HG02623 (cell line): ENCODE measurements around the gene AACS.

Source experiments
- ATAC-seq: cut with Tn5 transposase; IDR thresholded peaks from one replicate; pipeline ENCODE4 v1.9.1; 2021; ENCODE audit warnings: moderate library complexity; ENCODE audit not compliant: unreplicated experiment

AACS gene

GRCh38 chr12:125183187-125184067 is 118.2 kb downstream of the AACS start:
- peak; percentile 66 for ATAC-seq

GRCh38 chr12:125184213-125184967 is 119.2 kb downstream of the AACS start:
- ATAC-seq: no peak

GRCh38 chr12:125185311-125185739 is 120.1 kb downstream of the AACS start:
- ATAC-seq: no peak

GRCh38 chr12:125185740-125186470 is 120.7 kb downstream of the AACS start, which contains the start of gene TMEM132B:
TMEM132B (plus strand) TSS chr12:125186386.
- ATAC-seq: peak; percentile 42

GRCh38 chr12:125186471-125187147 is 121.4 kb downstream of the AACS start:
- ATAC-seq: peak; percentile 21

- ATAC-seq: no peak
These were observed 122.0 kb downstream of the AACS start for GRCh38 chr12:125187148-125187745.

GRCh38 chr12:125187780-125188741 is 122.8 kb downstream of the AACS start:
- ATAC-seq: no peak

- no peak for ATAC-seq
These were observed 123.8 kb downstream of the AACS start for GRCh38 chr12:125189015-125189414.

GRCh38 chr12:125189502-125189901 is 124.3 kb downstream of the AACS start:
- ATAC-seq: no peak

GRCh38 chr12:125191361-125192087 is 126.3 kb downstream of the AACS start:
- no peak for ATAC-seq

GRCh38 chr12:125192690-125193221 is 127.5 kb downstream of the AACS start:
- ATAC-seq: no peak
